HCT116 (cell line): ENCODE measurements around the gene BBC3.

ENCODE experiments used
- EZH2 ChIP-seq: fragments of 200-600 bp; sonication (generic); IDR thresholded peaks from 2 replicates; pipeline ENCODE4 v1.6.1; 2017; ENCODE audit warnings: antibody characterized with exemption, mixed run types
- POLR2A ChIP-seq: IDR thresholded peaks from 2 replicates; pipeline ENCODE4 v1.7.0; 2011; ENCODE audit warnings: borderline replicate concordance; ENCODE audit not compliant: insufficient read depth, insufficient read length; ENCODE audit errors: extremely low read depth
- RAD21 ChIP-seq: IDR thresholded peaks from 2 replicates; pipeline ENCODE4 v1.6.1; 2012; ENCODE audit warnings: low read depth, mild to moderate bottlenecking
- TCF7L2 ChIP-seq: IDR thresholded peaks from 2 replicates; pipeline ENCODE4 v1.7.0; 2011; ENCODE audit warnings: borderline replicate concordance, inconsistent platforms; ENCODE audit not compliant: insufficient read depth, insufficient read length; ENCODE audit errors: extremely low read depth
- TF ChIP-seq, protein P1 (sequence below), 3 experiments: fragments of 200-600 bp in 1 of 3; sonication (generic) in 1 of 3; IDR thresholded peaks in 2 of 3; conservative IDR thresholded peaks in 1 of 3; 2 replicates each; pipeline ENCODE4 v1.5.1; 2012 to 2017; ENCODE audit warnings: low read depth in 2 of 3, low read length in 2 of 3, antibody characterized with exemption in 1 of 3, borderline replicate concordance in 1 of 3, control low read depth in 1 of 3, mild to moderate bottlenecking in 1 of 3, mixed read lengths in 1 of 3, mixed run types in 1 of 3, moderate library complexity in 1 of 3; ENCODE audit not compliant: insufficient read depth in 1 of 3

- no peak for TF ChIP-seq POLR2A
- TF ChIP-seq TCF7L2 = no peak
- no peak for TF ChIP-seq EZH2
- TF ChIP-seq RAD21 = peak; percentile 80
- TF ChIP-seq, protein P1, sequence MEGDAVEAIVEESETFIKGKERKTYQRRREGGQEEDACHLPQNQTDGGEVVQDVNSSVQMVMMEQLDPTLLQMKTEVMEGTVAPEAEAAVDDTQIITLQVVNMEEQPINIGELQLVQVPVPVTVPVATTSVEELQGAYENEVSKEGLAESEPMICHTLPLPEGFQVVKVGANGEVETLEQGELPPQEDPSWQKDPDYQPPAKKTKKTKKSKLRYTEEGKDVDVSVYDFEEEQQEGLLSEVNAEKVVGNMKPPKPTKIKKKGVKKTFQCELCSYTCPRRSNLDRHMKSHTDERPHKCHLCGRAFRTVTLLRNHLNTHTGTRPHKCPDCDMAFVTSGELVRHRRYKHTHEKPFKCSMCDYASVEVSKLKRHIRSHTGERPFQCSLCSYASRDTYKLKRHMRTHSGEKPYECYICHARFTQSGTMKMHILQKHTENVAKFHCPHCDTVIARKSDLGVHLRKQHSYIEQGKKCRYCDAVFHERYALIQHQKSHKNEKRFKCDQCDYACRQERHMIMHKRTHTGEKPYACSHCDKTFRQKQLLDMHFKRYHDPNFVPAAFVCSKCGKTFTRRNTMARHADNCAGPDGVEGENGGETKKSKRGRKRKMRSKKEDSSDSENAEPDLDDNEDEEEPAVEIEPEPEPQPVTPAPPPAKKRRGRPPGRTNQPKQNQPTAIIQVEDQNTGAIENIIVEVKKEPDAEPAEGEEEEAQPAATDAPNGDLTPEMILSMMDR (IDR thresholded peaks at IDR 0.05 in 2 of 3, conservative IDR thresholded peaks at IDR 0.05 in 1 of 3; ENCODE audit: borderline replicate concordance in 1 of 3, insufficient read depth in 1 of 3, low read depth in 2 of 3, low read length in 2 of 3) = peak; percentile 78 to 81 (median 79)
Measured at GRCh38 chr19:47210689-47211316, 20.2 kb downstream of the BBC3 start.
